ENCODE measurements around the gene NUP43.
"Not testable (repeated sequence)": the region's sequence is repeated elsewhere in the genome, so short reads cannot be mapped to it uniquely, and the experiment has no call there.

The NUP43 gene

GRCh38 chr6:149691201-149691600, 55.1 kb downstream of the NUP43 start:
- no peak for DNase-seq (ENCODE audit: low read depth)

- no peak for DNase-seq (ENCODE audit: low read depth)
Observed at GRCh38 chr6:149686230-149686629, 60.1 kb downstream of the NUP43 start.

GRCh38 chr6:149683256-149683859, 63.0 kb downstream of the NUP43 start:
- no peak for DNase-seq (ENCODE audit: low read depth)

GRCh38 chr6:149681845-149682244, 64.5 kb downstream of the NUP43 start:
- DNase-seq (ENCODE audit: low read depth): not testable (repeated sequence)

GRCh38 chr6:149681209-149681608, 65.1 kb downstream of the NUP43 start:
- DNase-seq (ENCODE audit: low read depth): no peak

- DNase-seq (ENCODE audit: low read depth): no peak
Observed at GRCh38 chr6:149680503-149680902, 65.8 kb downstream of the NUP43 start.
